NCI-H1694 (cell line): Measurements from ENCODE around the gene PEX5L.
"Not testable (repeated sequence)": the region's sequence is repeated elsewhere in the genome, so short reads cannot be mapped to it uniquely, and the experiment has no call there.

Experiments used
- DNase-seq: peaks from one replicate; lab custom pipeline; 2025; lab: John Stamatoyannopoulos, UW

The PEX5L gene

DNA sequence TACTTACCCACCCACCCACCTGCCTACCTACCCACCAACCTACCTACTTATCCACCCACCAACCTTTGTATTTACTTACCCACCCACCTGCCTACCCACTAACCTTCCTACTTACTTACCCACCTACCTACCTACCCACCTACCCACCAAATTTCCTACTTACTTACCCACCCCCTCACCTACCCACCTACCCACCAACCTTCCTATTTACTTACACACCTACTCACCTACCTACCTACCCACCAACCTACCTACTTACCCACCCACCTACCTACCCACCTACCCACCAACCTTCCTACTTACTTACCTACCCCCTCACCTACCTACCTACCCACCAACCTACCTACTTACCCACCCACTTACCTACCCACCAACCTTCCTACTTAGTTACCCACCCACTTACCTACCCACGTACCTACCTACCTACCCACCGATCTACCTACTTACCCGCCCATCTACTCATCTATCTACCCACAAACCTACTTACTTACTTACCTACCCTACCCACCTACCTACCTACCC, 204.3 kb downstream of the PEX5L start:
- DNase-seq = no peak

DNA sequence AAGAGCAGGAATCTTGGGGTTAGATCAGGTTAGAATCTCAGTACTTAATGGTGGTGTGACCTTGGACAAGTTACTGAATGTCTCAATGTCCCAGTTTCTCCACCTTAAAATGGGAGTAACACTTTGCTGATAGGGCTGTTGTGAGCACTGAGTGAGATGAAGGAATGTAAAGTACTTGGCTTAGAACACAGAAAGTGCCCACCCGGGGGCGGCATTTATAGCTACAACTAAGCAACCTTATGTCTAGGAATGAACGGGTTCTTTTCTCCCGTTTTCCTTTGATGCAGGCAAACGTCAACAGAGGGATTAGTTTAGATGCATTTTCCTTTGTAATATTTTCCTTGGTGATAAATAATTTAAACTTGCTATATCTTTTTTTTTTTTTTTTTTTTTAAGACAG, 207.3 kb downstream of the PEX5L start:
- no peak for DNase-seq

- no peak for DNase-seq
Observed at GRCh38 chr3:179828738-179829137, 208.0 kb downstream of the PEX5L start.

- no peak for DNase-seq
Observed at GRCh38 chr3:179826247-179826637, 210.5 kb downstream of the PEX5L start.

- no peak for DNase-seq
Observed at GRCh38 chr3:179825527-179826246, 211.1 kb downstream of the PEX5L start.

DNA sequence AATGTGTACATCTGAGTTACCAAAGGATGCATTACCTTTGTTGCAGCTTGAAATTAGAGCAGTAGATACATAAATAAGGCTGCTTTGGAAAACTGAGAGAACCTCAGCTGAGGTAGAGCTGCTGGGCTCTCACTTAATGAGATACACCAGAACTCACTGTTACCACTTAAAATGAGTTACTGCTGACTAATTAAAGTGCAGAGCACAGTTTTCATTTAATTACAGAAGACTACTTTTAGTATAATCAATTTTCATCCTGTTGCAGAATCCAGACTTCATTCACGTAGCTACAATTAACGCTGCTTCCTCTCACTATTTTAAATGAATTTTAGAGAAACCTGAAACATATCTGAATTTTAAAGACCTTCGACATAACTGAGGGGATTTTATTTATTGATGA, 214.4 kb downstream of the PEX5L start:
- DNase-seq = no peak

DNA sequence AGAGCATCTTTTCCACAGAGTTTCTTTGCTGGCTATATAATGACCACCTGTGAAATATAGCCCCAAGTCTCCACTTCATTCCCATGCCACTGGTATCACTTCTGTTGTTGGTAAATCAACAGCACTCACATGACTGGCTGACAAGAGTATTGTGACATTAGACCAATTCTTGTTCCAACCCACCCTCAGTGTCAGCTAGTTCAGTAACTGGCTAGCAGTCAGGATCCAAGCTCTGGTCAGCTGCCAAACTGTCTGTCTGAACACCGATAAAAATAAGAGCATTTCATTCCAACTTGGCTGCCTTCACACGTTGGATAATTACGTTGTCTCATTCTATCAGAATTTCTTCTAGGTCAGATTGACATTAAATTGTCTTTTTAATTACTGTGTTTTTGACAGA, 217.4 kb downstream of the PEX5L start:
- DNase-seq = no peak

DNA sequence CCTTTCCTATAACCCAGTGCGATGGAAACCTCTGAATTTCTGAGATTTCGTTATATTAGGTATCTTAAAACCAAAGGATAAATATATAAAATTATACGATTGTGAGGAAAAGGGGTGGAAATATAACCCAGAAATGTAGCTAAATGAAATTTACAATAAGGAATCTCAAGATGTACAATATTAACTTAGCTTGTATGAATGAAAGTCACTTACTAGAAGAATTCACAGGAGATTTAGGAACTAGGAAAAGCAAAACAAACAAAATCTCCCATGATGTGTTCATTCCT, 224.7 kb downstream of the PEX5L start:
- no peak for DNase-seq

DNA sequence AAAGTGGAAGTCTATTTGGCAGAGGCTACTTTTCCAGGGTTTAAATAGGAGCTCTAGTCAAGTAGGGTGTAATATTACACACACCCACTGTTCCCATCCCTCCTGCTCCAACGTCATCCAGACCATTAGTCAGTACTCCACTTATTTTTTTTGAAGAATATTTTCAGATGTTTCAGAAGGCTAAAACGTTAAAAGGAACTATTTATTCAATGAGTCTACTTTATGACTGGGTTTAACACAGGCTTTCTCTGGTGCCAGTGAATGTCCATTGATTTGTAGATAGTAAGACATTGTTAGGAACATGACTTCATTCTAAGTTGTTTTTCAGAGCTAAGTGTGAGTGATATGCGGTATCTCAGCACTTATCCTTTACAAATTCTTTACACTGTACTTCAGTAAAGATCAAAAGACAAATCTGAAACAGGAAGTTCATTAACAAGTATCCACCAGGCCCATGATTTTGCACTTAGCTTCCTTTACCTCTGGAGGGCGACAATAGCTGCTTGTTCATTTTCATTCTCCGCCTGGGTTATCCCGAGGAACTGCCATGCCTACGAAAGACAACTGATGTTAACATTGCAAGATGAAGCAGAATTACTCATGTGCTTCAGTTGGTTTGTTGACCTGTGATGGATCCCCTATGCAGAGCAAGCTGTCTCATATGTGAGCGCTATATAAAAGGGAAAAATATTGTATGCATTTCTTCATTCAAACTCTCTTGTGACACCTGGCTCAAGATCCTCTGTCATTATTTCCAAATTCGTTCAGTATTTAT, 225.2 kb downstream of the PEX5L start:
- peak; percentile 46 for DNase-seq

- DNase-seq = no peak
Observed at GRCh38 chr3:179809639-179810038, 227.1 kb downstream of the PEX5L start.

GRCh38 chr3:179807588-179807987, 229.1 kb downstream of the PEX5L start:
- DNase-seq = no peak

DNA sequence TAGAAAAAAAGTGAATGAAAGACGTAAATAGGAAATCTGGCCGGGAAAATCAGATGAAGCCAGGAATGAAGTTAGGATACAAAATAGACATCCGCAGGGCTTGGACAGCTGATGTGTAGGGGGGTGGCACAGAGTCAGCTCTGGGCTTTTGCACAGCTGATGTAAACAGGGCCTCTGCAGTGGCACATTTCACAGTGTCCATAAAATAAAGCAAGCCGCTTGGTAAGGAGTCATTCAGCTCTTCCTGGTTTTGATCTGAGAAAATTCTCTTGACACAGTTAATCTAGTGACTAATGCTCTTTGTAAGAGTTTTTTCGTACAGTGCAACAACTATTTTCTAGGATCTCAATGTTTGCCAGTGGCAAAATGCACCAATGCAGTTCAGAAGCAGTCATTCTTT, 230.6 kb downstream of the PEX5L start:
- DNase-seq = no peak

DNA sequence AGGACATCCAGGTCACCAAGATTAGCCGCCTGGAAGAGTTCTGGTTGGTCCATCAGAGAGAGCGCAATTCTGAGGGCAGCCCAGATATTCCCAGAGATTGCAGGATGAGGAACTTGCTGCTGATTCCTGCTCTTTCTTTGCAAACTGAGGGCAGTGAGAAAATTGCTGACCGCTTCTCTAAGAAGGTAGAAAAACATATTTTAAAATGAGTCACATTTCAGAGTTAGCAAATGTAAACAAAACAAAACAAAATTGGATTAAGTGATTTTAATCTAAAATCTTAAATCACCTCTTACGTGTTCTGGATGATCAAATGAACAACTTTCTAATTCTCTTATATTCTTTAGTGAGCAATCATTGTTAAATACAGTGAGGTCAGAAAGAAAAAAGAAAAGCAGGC, 234.9 kb downstream of the PEX5L start:
- no peak for DNase-seq

- DNase-seq = no peak
Observed at GRCh38 chr3:179801263-179801662, 235.5 kb downstream of the PEX5L start.

GRCh38 chr3:179797192-179797591, 239.5 kb downstream of the PEX5L start:
- DNase-seq = no peak

DNA sequence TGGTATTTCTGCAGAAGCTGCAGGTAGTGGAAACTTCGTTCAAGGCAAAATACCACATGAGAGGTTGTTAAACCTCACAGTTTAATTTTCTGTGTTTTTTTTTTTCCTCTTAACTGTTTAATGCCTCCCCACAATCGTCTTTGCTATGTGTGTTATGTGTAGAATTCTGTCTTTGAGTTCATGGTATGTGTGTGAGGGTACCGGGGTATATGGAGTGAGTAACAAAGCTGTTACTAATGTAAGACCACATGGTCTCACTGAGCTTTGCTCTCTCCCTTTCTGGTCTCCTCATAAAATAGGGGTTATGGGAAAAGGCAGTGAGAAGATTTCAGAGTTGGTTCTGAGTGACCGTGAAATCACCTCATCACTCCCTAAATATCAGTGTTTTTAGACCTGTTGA, 240.3 kb downstream of the PEX5L start:
- DNase-seq = no peak

GRCh38 chr3:179794355-179794754, 242.4 kb downstream of the PEX5L start:
- no peak for DNase-seq

DNA sequence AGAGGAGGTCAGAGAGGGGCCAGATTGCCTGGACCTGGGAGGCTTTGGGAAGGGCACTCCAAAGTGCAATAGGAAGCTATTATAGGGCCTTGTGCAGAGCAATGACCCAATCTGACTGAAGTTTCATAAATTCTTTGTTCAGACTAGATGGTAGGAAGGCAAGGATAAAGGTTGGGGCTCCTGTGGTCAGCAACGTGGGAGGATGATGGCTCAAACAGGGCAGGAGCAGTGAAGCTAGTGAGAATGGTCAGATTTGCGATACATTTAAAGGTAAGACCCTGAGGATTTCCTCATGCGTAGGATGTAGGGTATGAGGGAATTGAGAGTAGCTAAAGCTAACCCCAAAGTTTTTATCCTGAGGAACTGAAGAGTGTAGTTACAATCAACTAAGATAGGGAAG, 244.9 kb downstream of the PEX5L start:
- no peak for DNase-seq

- no peak for DNase-seq
Observed at GRCh38 chr3:179788996-179789395, 247.7 kb downstream of the PEX5L start.

GRCh38 chr3:179782841-179783240, 253.9 kb downstream of the PEX5L start:
- not testable (repeated sequence) for DNase-seq

DNA sequence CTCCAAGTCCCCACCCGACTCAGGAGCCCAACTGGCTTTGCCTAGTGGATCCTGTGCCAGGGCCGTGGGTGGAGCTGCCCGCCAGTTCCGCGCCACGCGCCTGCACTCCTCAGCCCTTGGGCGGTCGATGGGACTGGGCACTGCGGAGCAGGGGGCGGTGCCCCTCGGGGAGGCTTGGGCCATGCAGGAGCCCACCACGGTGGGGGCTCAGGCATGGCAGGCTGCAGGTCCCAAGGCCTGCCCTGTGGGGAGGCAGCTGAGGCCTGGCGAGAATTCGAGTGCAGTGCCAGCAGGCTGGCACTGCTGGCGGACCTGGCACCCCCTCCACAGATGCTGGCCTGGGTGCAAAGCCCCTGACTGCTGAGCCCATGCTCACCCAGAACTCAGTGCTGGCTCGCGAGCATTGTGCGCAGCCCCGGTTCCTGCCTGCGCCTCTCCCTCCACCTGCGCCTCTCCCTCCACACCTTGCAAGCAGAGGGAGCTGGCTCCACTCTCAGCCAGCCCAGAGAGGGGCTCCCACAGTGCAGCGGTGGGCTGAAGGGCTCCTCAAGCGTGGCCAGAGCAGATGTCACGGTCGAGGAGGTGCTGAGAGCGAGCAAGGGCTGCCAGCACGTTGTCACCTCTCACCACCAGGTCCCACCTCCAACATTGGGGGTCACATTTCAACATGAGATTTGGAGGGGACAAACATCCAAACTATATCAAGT, 261.2 kb downstream of the PEX5L start:
- no peak for DNase-seq

DNA sequence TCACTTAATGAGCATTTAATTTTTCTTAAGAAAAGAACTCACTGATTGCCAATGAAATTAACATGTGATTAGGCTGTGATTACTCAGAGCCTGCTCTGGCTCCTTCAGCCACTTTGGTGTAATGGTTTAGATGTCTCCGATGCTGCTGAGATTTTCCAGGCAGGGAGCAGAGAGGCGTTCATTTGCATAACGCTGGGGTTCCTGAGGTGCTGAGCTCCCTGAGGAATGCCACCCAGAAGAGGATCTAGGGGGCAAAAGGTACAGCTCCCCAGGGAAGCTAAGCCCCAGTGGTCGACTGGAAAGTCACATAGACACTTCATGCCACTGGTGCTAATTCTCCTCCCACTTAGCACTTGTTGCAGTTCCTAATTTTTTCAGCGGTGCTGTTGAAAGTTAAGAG, 264.4 kb downstream of the PEX5L start:
- no peak for DNase-seq

DNA sequence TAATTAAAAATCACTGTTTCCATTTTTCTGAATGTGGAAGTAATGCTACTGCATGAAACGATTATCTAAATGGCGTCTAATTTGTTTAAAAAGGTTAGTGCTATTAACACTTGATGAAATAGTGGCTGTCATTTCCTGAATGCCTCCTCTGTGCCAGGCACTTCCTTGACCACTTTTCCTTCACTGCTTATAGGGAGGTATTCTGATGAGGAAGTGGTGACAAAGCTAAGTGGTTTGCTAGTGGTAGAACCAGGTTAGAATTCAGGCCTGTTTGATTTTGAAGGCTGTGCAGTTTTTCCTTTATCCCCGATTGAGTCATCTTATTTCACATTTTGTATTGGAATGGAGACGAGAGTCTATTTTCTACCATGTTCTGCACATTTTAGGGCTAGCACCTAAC, 264.9 kb downstream of the PEX5L start:
- DNase-seq = no peak
